Globus pallidus (tissue), 1 donor: ENCODE measurements around the gene ACTR1A.
A peak's percentile ranks its signal among the peaks of the same experiment; 100 is the strongest.
"Not testable (repeated sequence)": the region's sequence is repeated elsewhere in the genome, so short reads cannot be mapped to it uniquely, and the experiment has no call there.

Experiments
- DNase-seq: peaks from one replicate; pipeline ENCODE4 v3.0.0-alpha.2; 2015; ENCODE audit warnings: low spot score

The ACTR1A gene

GRCh38 chr10:102515724-102516123 is 13.2 kb upstream of the ACTR1A start:
- DNase-seq: no peak

GRCh38 chr10:102514487-102515311 is 12.2 kb upstream of the ACTR1A start:
- DNase-seq: no peak

GRCh38 chr10:102511583-102512274 is 9.2 kb upstream of the ACTR1A start:
- no peak for DNase-seq

- DNase-seq: no peak
These were observed 6.9 kb upstream of the ACTR1A start for GRCh38 chr10:102509387-102509786.

GRCh38 chr10:102508506-102508905 is 6.0 kb upstream of the ACTR1A start:
- DNase-seq: peak; percentile 73

GRCh38 chr10:102507521-102507920 is 5.0 kb upstream of the ACTR1A start:
- no peak for DNase-seq

- DNase-seq: no peak
These were observed 3.1 kb upstream of the ACTR1A start for GRCh38 chr10:102505462-102506115.

GRCh38 chr10:102504976-102505300 is 2.4 kb upstream of the ACTR1A start:
- no peak for DNase-seq

GRCh38 chr10:102504179-102504975 is 1.9 kb upstream of the ACTR1A start:
- DNase-seq: peak; percentile 47

- peak; percentile 99 for DNase-seq
These were observed 1.0 kb upstream of the ACTR1A start, which contains the start of gene SUFU for GRCh38 chr10:102503264-102504178. TSS of gene SUFU (plus strand) at chr10:102503972. CDS start at chr10:102504153, 181 bp downstream.

- peak; percentile 100 for DNase-seq
These were observed 529 bp downstream of the ACTR1A start for GRCh38 chr10:102502029-102502336.

GRCh38 chr10:102501201-102502028 is 1.1 kb downstream of the ACTR1A start:
- no peak for DNase-seq

GRCh38 chr10:102500686-102501085 is 1.8 kb downstream of the ACTR1A start:
- DNase-seq: not testable (repeated sequence)

- no peak for DNase-seq
These were observed 3.2 kb downstream of the ACTR1A start for GRCh38 chr10:102499356-102499755.

GRCh38 chr10:102497545-102497944 is 5.0 kb downstream of the ACTR1A start:
- no peak for DNase-seq

- DNase-seq: no peak
These were observed 8.7 kb downstream of the ACTR1A start for GRCh38 chr10:102493771-102494170.

GRCh38 chr10:102492983-102493382 is 9.5 kb downstream of the ACTR1A start:
- DNase-seq: peak; percentile 68

GRCh38 chr10:102492344-102492939 is 10.1 kb downstream of the ACTR1A start:
- DNase-seq: no peak

GRCh38 chr10:102491136-102491535 is 11.4 kb downstream of the ACTR1A start:
- no peak for DNase-seq
